GM21528 (cell line): ENCODE data around the gene WDR7.
A peak's percentile ranks its signal among the peaks of the same experiment; 100 is the strongest.

Experiments used
- ATAC-seq: cut with Tn5 transposase; IDR thresholded peaks from one replicate; pipeline ENCODE4 v1.9.1; 2021; ENCODE audit warnings: mild to moderate bottlenecking, moderate library complexity; ENCODE audit not compliant: unreplicated experiment, low FRiP score

Gene WDR7

GRCh38 chr18:56721031-56721430, 69.9 kb downstream of the WDR7 start:
- no peak for ATAC-seq

GRCh38 chr18:56721491-56721890, 70.3 kb downstream of the WDR7 start:
- ATAC-seq, result no peak

GRCh38 chr18:56722518-56722917, 71.4 kb downstream of the WDR7 start:
- no peak for ATAC-seq

DNA sequence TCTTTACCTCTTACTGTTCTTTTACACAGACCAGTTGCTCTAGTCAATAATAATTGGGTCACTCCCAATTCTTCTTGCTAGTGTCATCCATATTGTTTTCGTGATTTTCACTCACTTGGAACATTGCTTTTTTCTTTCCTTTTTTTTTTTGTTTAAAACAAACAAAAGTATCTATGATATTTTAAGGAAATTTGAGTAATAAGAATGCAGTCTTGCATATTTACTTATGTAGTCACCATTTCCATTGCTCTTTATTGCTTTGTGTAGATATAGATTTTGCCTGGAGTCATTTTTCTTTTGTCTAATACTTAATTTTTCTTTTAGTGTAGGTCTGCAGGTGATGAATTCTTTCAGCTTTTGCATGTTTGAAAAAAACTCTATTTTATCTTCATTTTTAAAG, 71.9 kb downstream of the WDR7 start:
- ATAC-seq, result no peak

DNA sequence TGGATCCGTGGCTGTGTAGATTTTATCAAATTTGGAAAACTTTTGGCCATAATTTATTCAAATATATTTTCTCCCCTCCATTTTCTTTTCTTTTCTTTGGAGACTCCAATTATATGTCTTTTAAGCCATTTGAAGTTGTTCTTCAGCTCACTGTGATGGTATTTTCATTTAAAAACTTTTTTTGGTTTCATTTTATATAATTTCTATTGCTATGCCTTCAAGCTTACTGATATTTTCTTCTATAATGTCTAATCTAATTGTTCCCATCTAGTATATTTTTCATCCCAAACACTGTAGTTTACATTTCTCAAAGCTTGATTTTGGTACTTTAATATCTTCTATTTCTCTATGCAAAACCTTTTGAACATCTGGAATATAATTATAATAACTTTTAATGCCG, 72.5 kb downstream of the WDR7 start:
- ATAC-seq, result no peak

DNA sequence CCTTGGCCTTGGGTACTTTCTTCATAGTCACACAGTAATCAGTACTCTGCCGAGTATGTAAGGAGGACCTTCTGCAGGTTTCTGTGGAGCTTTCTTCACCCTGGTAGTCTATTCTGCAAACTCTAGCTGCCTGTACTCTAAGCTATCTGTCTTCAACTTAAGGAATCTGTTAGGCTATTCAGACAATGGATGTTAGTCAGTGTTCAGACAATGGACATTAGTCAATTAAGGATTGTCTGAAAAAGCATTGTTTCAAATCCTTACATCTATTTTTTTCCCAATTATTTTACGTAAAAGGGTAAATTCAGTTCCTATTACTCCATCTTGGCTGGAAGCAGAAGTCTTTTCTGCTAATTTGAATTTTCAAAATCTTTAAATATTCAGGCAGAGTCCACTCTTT, 75.7 kb downstream of the WDR7 start:
- ATAC-seq, result no peak

DNA sequence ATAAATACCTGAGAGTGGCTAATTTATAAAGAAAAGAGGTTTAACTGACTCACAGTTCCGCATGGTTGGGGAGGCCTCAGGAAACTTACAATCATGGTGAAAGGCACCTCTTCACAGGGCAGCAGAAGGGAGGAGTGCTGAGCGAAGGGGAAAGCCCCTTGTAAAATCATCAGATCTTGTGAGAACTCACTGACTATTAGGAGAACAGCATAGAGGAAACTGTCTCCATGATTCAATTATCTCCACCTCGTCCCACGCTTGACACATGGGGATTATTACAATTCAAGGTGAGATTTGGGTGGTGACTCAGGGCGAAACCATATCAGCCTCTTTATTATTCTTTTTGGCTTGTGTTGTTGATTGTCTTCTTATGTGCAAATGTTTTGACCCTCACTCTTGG, 76.2 kb downstream of the WDR7 start:
- ATAC-seq, result no peak

- ATAC-seq, result no peak
Measured at GRCh38 chr18:56728741-56729140, 77.6 kb downstream of the WDR7 start.

DNA sequence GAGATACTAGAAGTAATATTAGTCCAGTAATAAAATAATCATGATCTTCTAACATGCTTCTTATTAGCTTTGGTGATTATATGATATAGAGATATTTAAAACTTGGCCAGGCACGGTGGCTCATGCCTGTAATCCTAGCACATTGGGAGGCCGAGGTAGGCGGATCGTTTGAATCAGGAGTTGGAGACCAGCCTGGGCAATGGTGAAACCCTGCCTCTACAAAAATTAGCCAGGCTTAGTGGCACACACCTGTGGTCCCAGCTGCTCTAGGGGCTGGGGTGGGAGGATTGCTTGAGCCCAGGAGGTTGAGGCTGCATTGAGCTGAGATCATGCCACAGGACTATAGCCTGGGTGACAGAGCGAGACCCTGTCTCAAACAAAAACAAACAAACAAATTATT, 87.0 kb downstream of the WDR7 start:
- no peak for ATAC-seq

DNA sequence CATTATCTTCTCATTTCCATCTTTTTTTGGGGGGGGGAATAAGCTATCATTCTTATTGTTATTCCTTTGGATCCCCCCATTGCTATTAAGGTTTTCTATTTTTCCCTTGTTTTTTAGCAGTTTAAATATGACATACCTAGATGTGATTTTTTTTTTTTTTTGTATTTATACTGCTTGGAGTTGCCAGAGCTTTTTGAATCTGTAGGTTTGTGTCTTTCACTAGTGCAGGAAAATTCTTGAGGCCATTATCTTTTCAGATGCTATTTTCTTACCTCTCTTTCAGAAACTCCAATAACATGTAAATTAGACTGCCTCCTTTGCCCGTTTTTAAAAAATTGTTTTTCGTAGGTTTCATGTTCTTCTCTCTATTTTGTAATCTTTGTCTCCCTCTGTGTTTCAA, 88.6 kb downstream of the WDR7 start:
- ATAC-seq, result no peak

- ATAC-seq, result no peak
Measured at GRCh38 chr18:56740645-56741044, 89.5 kb downstream of the WDR7 start.

GRCh38 chr18:56741685-56742084, 90.5 kb downstream of the WDR7 start:
- no peak for ATAC-seq

GRCh38 chr18:56743115-56743514, 92.0 kb downstream of the WDR7 start:
- no peak for ATAC-seq

- peak; percentile 73 for ATAC-seq
Measured at GRCh38 chr18:56747032-56747658, 96.0 kb downstream of the WDR7 start.

GRCh38 chr18:56747857-56748256, 96.7 kb downstream of the WDR7 start:
- no peak for ATAC-seq

DNA sequence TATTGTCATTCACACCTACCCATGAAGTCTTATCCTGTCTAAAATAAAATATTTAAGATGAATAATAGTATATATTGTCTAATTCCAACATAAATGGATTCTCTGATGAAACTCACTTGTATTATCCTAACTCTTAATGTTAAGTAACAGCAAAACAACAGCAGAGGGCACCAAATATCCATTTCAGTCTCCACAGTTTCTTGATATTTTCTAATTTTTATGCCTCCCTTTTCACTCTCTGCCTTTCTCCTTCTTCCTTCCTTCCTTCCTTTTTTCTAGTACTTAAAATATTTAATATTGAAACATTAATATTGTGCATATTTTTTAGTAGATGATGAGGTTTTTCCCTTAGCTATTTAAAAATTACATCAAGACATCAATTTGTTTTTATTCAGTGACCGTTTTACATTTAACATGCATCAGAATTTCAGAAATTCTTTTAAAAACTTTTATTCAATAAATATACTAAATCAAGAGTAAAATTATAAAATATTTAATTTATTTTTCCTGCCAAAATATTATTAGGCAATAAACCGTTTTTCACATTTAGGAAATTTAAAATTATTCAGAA, 97.6 kb downstream of the WDR7 start:
- no peak for ATAC-seq

GRCh38 chr18:56756966-56757365, 105.8 kb downstream of the WDR7 start:
- no peak for ATAC-seq

- ATAC-seq, result no peak
Measured at GRCh38 chr18:56770097-56770496, 118.9 kb downstream of the WDR7 start.

GRCh38 chr18:56770873-56771272, 119.7 kb downstream of the WDR7 start:
- no peak for ATAC-seq

GRCh38 chr18:56775701-56776100, 124.5 kb downstream of the WDR7 start:
- no peak for ATAC-seq

GRCh38 chr18:56787390-56787789, 136.2 kb downstream of the WDR7 start:
- no peak for ATAC-seq

GRCh38 chr18:56789004-56789888, 138.1 kb downstream of the WDR7 start:
- ATAC-seq, result no peak
